SH-SY5Y (cell line): ENCODE results near the gene DGKG.

Experiments used
- GATA2 ChIP-seq: IDR thresholded peaks from 2 replicates; pipeline ENCODE4 v1.6.1; 2011; ENCODE audit warnings: mild to moderate bottlenecking, low read depth, low read length
- GATA3 ChIP-seq: IDR thresholded peaks from 2 replicates; pipeline ENCODE4 v1.6.1; 2011; ENCODE audit warnings: low read depth, mild to moderate bottlenecking, low read length, moderate library complexity

DNA sequence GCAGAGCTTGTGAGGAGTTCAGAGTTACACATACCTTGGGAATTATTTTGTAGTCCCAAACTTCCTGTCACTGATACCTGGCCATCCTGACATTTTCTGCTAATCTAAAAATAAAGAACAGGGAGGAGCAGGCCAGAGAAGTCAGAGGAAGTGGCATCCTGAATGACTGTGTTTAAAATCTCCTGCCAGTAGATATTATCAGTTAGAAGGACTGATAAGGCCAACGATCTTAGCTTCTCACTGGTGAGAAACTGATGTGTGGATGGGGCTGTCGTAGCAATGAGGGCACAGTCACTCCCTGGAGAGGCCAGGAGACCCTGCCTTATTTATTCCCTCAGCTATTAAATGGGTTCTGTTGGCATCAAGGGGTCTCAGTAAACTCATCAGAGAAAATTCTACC lies 115.1 kb downstream of the DGKG start:
- no peak for TF ChIP-seq GATA3
- no peak for TF ChIP-seq GATA2
